Body of pancreas (tissue), 4 donors: Measurements from ENCODE around the gene ENTPD8. TPM values are rescaled to one million over a fixed set of nuclear protein-coding genes. Genes with fewer than 3 reads are reported as not detected.

Experiments used
- ATAC-seq: fragments of 150-250 bp; one replicate; pipeline ENCODE4 v1.9.1; 2016
- DNase-seq, 4 donors: peaks; one replicate each; pipeline ENCODE4 v3.0.0-alpha.2; 2019
- H3K27ac ChIP-seq, 4 donors: fragments of 200-600 bp; sonication (generic); 1 replicate in 3 of 4; 2 replicates in 1 of 4; pipeline versions ENCODE4 v1.5.1 to v1.6.1; 2016 to 2019; ENCODE audit warnings: mild to moderate bottlenecking in 1 of 4, mixed read lengths in 1 of 4, moderate library complexity in 1 of 4
- H3K27me3 ChIP-seq, 2 donors: fragments of 200-600 bp; sonication (generic); one replicate each; pipeline ENCODE4 v1.6.0; 2016; ENCODE audit warnings: mild to moderate bottlenecking in 1 of 2
- H3K36me3 ChIP-seq, 2 donors: fragments of 200-600 bp; sonication (generic); replicated peaks in 1 of 2; 2 replicates each; pipeline ENCODE4 v1.5.1; 2016; ENCODE audit warnings: low read depth in 2 of 2; ENCODE audit not compliant: insufficient read depth in 1 of 2
- H3K4me1 ChIP-seq: fragments of 200-600 bp; sonication (generic); one replicate; pipeline ENCODE4 v1.6.0; 2016
- H3K4me3 ChIP-seq, 2 donors: fragments of 200-600 bp; sonication (generic); 1 replicate in 1 of 2; 2 replicates in 1 of 2; pipeline ENCODE4 v1.5.1; 2016 to 2019
- H3K9me3 ChIP-seq, 3 donors: fragments of 200-600 bp; sonication (generic); 1 replicate in 2 of 3; 2 replicates in 1 of 3; pipeline ENCODE4 v1.5.1; 2016
- CTCF ChIP-seq, 7 experiments: fragments of 450-650 bp in 4 of 7; fragments of 200-600 bp in 3 of 7; sonication (generic) in 3 of 7; IDR thresholded peaks; one replicate each; pipeline ENCODE4 v1.5.1; 2016 to 2019; ENCODE audit warnings: antibody characterized with exemption in 7 of 7
- POLR2A ChIP-seq, 3 donors: fragments of 450-650 bp; IDR thresholded peaks; one replicate each; pipeline ENCODE4 v1.6.1; 2016; ENCODE audit warnings: antibody characterized with exemption in 3 of 3, mild to moderate bottlenecking in 2 of 3
- WGBS, 2 donors: methylation state at CpG; one replicate each; pipeline ENCODE4 v1.1.5; 2017; 5-methylcytosine and 5-hydroxymethylcytosine counted together
- intact Hi-C: fragments of 100-400 bp; cut with DNase I; formaldehyde crosslinking; loops from one replicate; pipeline ENCODE4 v1.15.1; 2023
- total RNA-seq, 2 donors: library from RNA; depleted of rRNA; stranded (reverse); fragments of >200 nt; gene quantifications; one replicate each; pipeline ENCODE4 v1.1.0, GENCODE V29; 2016

Gene ENTPD8
- total RNA-seq, 2 donors from 2014 or later, result 2.0 to 2.3 TPM

DNA sequence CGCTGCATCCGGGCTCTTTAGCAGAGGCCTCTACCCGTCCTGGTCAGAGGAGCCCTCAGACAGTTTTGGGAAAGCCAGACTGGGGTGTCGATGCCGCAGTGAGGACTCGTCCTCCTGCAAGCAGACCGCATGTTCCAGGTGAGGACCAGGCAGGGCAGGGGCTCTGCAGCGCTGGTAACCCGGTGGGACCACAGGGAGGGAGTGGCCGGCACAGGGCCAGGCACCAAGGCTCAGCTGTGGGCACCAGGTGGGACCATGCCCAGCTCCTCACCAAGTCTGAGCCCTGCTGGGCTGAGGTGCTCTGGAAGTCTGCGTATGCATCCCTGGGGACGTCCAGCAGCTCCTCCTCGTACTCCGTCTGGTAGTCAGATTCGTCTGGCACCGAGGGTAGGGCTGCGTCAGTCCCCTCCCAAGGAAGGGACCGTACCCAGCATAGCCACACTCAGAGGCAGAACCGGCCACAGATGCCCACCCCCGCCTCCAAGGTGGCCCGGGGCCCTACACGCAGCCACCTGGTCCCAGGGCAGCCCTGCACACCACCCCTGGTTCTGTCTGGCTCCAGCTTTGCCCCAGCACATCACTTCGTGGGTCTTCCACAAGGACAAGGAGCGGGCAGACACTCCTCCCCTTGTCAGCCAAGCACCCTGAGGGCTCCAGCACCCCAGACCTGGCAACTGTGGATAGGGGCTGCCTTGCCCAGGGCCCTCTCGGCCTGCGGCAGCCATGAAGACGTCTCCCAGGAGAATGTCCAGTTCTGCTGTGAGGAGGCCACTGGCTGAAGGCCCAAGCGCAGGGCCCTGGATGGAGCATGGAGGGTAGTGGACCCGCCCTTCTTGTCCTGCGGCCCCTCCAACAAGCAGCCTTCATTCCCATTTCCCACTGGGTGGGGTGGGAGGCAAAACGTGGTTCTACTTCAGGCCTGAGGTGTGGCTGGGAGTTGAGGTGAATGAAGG, 19.5 kb upstream of the ENTPD8 start:
- ATAC-seq (no peak), DNase-seq (no peak)
- 94 to 96% methylated on average over 12 to 31 of the region's 31 CpGs for WGBS, 2 donors
- no peaks in the 10 kb centered on the region for H3K27me3 ChIP-seq
- TF ChIP-seq CTCF (IDR thresholded peaks at IDR 0.05), result no peak
- H3K36me3 ChIP-seq, result no peaks in the 10 kb centered on the region
- H3K27ac ChIP-seq, result peak overlapping the region in 1 of 4 donors; percentile 72
- no peak overlapping the region for H3K4me3 ChIP-seq
- intact Hi-C loops, result no loop called here
- peaks cover 34% of the 10 kb centered on the region for H3K4me1 ChIP-seq
- H3K9me3 ChIP-seq, result no peaks in the 10 kb centered on the region

DNA sequence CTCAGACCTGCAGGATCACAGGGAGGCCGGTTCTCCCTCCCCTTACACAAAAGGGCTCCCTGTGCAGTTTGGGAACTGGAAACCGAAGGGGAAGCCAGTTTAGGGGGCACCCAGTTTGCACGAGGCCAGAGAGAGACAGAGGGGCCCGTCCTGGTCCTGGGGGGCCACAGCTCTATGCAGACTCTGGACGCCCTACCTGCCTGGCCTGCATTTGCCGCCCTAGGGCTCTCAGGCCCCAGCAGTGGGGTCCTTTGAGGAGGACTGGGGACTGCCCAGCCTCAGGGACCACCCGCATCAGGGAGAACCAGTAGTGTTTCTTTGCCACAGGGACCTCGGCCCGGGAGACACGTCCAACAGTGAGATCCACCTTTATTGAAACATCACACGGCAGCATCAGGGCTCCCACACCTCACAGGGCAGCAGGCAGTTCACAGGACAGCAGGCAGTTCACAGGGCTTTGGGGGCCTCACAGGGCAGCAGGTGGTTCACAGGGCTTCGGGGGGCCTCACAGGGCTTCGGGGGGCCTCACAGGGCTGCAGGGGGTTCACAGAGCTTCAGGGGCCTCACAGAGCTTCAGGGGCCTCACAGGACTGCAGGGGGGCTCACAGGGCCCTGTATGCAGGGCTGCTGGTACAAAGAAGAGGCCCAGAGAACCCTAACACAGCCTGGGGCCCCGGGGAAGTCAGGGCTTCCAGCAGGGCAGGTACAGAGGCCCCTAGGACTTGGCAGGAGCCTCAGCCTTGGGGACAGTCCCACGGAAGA, 18.6 kb upstream of the ENTPD8 start:
- DNase-seq, result peak in 1 of 4 donors; percentile 40
- WGBS, 2 donors, result 36% methylated on average over 14 of the region's 15 CpGs; no CpG with 5 or more reads in 1 of the 2 donors
- H3K36me3 ChIP-seq, result no peaks in the 10 kb centered on the region
- H3K27me3 ChIP-seq, result no peaks in the 10 kb centered on the region
- intact Hi-C loops, result no loop called here
- H3K4me3 ChIP-seq, result no peak overlapping the region
- no peaks in the 10 kb centered on the region for H3K9me3 ChIP-seq
- no peak for ATAC-seq
- H3K4me1 ChIP-seq, result peaks cover 39% of the 10 kb centered on the region
- TF ChIP-seq POLR2A (IDR thresholded peaks at IDR 0.05) (no peak), CTCF (IDR thresholded peaks at IDR 0.05) (no peak)
- peak overlapping the region in 3 of 4 donors; percentile 63 to 72 (median 70) for H3K27ac ChIP-seq

DNA sequence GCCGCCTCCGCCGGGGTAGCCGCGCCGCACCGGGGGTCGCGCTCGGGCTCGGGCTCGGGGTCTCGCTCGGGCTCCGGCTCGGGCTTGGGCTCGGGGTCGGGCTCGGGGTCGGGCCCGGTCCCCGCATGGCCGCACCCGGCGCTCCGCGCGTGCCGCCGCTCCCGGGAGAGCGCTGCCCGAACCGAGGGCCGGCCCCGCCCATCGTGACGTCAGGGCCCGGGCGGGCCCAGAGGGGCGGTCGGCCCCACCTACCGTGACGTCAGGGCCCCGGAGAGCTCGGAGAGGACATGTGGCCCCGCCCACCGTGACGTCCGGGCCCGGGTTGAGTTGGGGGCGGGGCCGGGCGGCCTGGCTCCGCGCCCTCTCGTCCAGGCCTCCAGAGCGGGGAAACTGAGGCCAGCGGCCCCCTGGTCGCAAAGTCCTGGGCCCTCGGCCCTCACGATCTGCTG, 18.0 kb upstream of the ENTPD8 start, which contains the start of gene NSMF:
Gene NSMF (minus strand): TSS at position 183 of the 449 bp plus-strand sequence. CDS start 232 bp downstream, outside the sequence.
- TF ChIP-seq POLR2A (IDR thresholded peaks at IDR 0.05), result peak in 2 of 3 donors; percentile 42 to 51
- peak in 2 of 7 experiments; percentile 7 to 28 for TF ChIP-seq CTCF (IDR thresholded peaks at IDR 0.05)
- Histone ChIP-seq H3K27ac (peak within 1 kb of the TSS; percentile 55 to 72 (median 66)), H3K4me3 (peak within 1 kb of the TSS; percentile 16 to 29), H3K36me3 (no peaks in the 10 kb centered on the region), H3K27me3 (no peaks in the 10 kb centered on the region), H3K4me1 (peaks cover 45% of the 10 kb centered on the region), H3K9me3 (no peaks in the 10 kb centered on the region)
- 0 to 1% methylated on average over 14 to 45 of the region's 62 CpGs for WGBS, 2 donors
- DNase-seq (peak; percentile 94 to 97 (median 96)), ATAC-seq (peak; percentile 88)
- intact Hi-C loops, result no loop called here

DNA sequence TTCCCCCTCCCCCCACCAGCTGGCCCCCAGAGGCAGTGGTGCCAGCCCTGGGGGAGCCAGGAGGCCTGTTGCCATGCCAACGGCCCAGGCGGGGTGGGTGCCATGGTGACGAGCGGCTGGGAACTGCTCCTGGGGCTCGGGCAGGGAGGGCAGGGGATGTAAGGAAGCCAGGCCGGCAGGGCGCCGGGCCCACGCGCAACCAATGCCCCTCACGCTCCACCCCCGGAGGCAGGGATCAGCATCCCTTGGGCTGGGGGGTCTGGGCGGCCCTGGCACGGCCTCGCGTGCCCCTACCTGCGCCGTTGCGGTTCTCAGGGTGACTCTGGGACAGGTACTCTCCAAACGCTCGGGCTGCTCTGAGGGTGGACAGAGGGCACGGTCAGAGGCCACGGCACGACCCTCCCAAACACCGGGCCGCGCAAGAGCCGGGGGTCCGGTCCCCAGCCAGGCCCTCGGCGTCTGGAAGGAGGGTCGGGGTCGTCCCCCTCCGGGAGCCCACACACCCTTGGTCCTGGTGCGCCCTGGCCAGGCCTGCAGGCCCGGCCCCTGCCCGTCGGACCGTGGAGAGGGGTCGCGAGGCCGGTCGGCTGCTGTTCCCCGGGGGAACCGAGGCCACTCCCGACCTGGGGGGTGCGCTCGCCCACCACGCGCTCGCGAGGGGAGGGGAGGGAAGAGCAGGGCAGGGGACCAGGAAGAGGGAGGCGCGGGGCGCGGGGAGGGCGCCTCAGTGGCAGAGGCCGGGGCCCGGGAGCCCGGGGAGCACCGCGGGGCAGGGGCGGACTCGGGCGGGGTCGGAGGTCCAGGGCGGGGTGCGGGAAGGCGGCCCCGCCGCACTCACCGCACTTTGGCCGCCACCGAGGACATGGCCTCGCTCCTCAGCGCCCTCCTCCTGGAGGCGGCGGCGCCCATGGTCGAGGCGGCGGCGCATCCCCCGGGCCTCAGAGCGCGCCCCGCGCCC, 17.3 kb upstream of the ENTPD8 start:
- intact Hi-C loops, result no loop called here
- 12% methylated on average over 80 of the region's 88 CpGs; no CpG with 5 or more reads in 1 of the 2 donors for WGBS, 2 donors

More for the DNA sequence above, 17.3 kb upstream of the ENTPD8 start:
- Histone ChIP-seq H3K4me3 (peak overlapping the region; percentile 16 to 29), H3K27me3 (no peaks in the 10 kb centered on the region), H3K4me1 (peaks cover 45% of the 10 kb centered on the region), H3K9me3 (no peaks in the 10 kb centered on the region), H3K36me3 (no peaks in the 10 kb centered on the region), H3K27ac (peak overlapping the region; percentile 49 to 72 (median 62))
- no peak for TF ChIP-seq CTCF (IDR thresholded peaks at IDR 0.05)
- no peak for TF ChIP-seq POLR2A (IDR thresholded peaks at IDR 0.05)
- DNase-seq (peak; percentile 42 to 67 (median 66)), ATAC-seq (peak; percentile 19)
